K562 treated with DMSO at 1 percent for 4 hours (cell line): ENCODE measurements around the gene C3orf33. TPM values are rescaled to one million over a fixed set of nuclear protein-coding genes. Genes with fewer than 3 reads are reported as not detected.

Experiments
- total RNA-seq: library from RNA; unstranded; fragments of 300-600 nt; gene quantifications from 2 replicates; pipeline ENCODE4 v1.2.3, GENCODE V29; 2022; ENCODE audit not compliant: insufficient read depth

Gene C3orf33, protein sequence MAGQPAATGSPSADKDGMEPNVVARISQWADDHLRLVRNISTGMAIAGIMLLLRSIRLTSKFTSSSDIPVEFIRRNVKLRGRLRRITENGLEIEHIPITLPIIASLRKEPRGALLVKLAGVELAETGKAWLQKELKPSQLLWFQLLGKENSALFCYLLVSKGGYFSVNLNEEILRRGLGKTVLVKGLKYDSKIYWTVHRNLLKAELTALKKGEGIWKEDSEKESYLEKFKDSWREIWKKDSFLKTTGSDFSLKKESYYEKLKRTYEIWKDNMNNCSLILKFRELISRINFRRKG
- total RNA-seq, result 1.8 and 2.0 TPM in 2 replicates

DNA sequence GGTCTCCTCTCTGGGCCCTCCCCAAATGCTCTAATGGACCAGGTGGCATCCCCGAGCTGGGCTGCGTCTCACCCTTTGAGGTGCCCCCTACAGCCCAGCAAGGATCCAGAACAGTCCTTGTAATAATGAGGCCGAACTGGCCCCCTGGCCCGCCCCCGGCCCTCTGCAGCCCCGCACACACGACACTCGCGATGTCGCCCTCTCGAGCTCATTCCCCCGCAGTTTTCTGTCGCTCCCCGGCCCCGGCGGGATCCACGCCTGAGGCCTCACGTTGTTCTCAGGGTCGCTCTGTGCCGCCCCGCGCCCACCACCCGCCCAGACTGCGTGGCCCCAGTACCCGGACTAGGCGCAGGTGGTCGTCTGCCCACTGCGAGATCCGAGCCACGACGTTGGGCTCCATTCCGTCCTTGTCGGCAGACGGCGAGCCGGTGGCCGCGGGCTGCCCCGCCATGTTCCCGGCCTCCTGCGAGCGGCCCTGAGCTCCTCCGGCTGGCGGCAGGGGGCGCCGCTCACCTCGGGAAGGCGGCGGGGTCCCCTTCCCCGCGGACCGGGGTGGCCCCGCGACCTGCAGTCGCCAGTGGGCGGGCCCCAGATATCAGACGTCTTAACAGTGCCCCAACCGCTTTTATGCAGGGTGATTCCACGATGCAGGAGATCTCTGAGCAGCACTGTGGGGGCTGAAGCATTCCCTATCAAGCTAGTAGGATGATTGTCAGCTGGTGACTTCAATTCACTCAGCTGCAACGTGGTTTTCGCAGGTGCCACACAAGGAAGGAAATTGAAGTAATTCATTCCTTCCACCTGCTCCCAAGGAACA lies at the start of gene C3orf33:
C3orf33 (minus strand) TSS at position 477 of the 817 bp plus-strand sequence; CDS start at position 451, 26 bp downstream.

DNA sequence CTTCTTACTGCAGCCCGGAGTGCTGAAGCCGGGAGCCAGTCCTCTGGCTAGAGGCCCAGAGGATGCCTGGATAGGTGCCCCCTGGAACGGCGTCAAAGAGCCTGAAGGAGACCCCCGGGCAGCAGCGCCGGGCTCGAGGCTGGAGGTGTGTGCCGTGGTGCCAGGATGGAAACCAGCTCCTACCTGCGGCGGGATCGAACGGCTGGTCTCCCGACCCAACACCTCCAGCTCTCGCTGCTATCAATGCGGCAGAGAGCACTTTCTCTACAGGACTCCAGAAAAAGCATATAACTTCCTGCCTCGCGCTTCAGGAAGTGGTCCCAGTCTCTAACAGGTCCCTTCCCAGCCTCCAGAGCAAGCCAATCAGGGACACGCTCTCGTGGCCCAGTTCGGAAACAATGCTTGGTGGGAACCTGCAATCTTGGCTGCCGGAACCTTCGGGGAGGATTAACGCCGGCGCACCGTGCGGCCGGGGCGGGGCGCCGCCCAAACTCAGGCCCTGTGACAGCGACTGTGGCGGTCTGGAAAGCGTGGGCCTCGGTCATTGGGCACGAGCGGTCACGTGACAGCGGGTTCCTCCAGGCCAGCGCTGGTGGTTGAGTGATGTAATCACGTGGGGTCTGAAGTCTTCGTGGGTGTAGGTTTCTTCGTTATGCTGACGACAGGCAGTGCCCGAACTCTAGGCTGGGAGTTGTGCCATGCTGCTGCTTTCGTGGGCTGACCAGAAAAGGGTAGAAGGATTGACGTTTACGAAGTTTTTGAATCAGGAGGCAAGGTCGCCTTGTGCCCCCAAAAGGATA lies 48.3 kb upstream of the C3orf33 start, which contains the start of gene SLC33A1:
SLC33A1 (minus strand) TSS at position 287 of the 800 bp plus-strand sequence. CDS start 430 bp downstream, outside the sequence.

DNA sequence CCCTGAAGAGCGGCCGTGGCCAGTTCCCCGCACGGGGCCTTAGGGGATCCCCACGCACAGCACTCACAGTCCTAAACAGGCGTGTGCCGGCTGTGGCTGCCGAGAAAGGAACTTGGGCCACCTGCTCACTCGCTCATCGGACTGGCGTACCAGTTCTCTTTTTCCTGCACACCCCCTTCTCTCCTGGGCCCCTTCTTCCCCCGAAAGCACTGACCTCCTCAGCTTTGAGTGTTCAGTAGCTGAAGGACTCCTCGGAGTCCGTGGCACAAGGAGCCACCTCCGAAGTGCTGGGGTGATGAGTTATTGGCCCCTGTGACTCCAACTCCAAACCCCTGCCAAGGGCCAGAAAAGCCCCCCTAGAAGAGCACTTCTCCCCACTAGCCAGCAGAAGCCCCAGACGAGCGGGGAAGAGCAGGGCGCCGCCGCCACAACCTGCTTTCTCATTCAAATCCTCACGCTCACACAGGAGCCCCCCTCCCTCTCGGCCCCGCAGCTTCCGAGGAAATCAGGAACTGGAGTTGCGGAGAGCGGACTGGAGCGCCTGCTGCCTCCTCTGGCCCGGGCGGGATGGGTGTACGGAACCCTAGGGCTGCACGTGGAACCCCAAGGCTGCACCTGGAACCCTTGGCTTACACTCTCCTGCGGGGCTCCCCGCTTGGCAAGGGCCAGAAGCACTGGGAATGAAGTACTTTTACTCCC lies 61.3 kb downstream of the C3orf33 start, which contains the start of gene PLCH1:
PLCH1 (minus strand) TSS at position 446 of the 699 bp plus-strand sequence. CDS start 40,847 bp downstream, outside the sequence.

Other genes with a start within 250 kb of the C3orf33 start
- 0.21 and 1.9 TPM in 2 replicates for gene PLCH1, start 61.2 kb downstream of the C3orf33 start, total RNA-seq
- 30.0 and 30.7 TPM in 2 replicates for gene SLC33A1, start 48.1 kb upstream of the C3orf33 start, total RNA-seq
- gene GMPS, start 64.4 kb upstream of the C3orf33 start, total RNA-seq, result 61.4 TPM in 2 replicates